Measurements from ENCODE around the gene SPECC1L.
"Not testable (repeated sequence)": the region's sequence is repeated elsewhere in the genome, so short reads cannot be mapped to it uniquely, and the experiment has no call there.

DNA sequence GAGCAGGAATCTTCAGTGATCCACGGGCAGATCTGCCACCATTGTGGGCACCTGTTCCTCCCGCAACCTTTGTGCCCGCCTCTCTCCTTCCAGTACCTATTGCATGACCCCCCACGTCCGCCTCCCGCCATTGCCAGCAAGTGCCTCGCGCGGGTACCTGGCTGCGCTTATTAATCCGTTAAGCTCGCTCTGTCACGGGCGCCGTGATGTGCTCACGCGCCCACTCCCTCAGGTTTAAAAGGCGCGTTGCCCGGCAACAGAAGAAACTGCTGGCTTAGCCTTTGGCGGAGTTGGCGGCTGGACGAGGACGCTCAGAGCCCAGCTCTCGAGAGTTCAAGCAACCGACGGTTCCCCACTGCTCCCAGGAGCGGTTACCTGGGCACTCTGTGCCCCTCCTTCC, 19.3 kb upstream of the SPECC1L start:
- TF ChIP-seq POLR2AphosphoS5, POLR2A (IDR thresholded peaks at IDR 0.05; ENCODE audit: low read depth, low read length): not testable (repeated sequence)
